ENCODE data around the gene ISLR. TPM values are rescaled to one million over a fixed set of nuclear protein-coding genes. Genes with fewer than 3 reads are reported as not detected.

ISLR gene
- total RNA-seq, 2 donors from 2014 or later = 0.29 TPM; not detected in 1

GRCh38 chr15:74197176-74197965 is 23.9 kb downstream of the ISLR start:
- Histone ChIP-seq H3K27me3 (ENCODE audit: control insufficient read depth, insufficient read depth, low read length, poor library complexity, severe bottlenecking) (no peaks in the 10 kb centered on the region), H3K9me3 (ENCODE audit: control insufficient read depth, low read length) (no peaks in the 10 kb centered on the region), H3K9ac (ENCODE audit: extremely low read depth, low read length, poor library complexity, severe bottlenecking) (no peak overlapping the region), H3K36me3 (ENCODE audit: control insufficient read depth, insufficient read depth, low read length) (no peaks in the 10 kb centered on the region), H3K4me1 (ENCODE audit: control insufficient read depth, insufficient read depth, low read length) (peaks cover 17% of the 10 kb centered on the region), H3K27ac (ENCODE audit: low read depth, low read length) (no peak overlapping the region), H3K4me3 (ENCODE audit: low read length) (no peak overlapping the region)
- H3K9me3 Mint-ChIP-seq = no peaks in the 10 kb centered on the region
- no peaks in the 10 kb centered on the region for H3K27me3 Mint-ChIP-seq (ENCODE audit: insufficient read depth)
- TF ChIP-seq CTCF (conservative IDR thresholded peaks at IDR 0.05) = no peak
- no peak overlapping the region for H3K27ac Mint-ChIP-seq
- peaks cover 15% of the 10 kb centered on the region for H3K4me1 Mint-ChIP-seq
- WGBS, 2 experiments (ENCODE audit: insufficient coverage in 1 of 2, insufficient read length in 1 of 2) = 92 to 93% methylated on average over 6 to 9 of the region's 9 CpGs
- no peak for DNase-seq
- no peak overlapping the region for H3K4me3 Mint-ChIP-seq
- peaks cover 3% of the 10 kb centered on the region for H3K36me3 Mint-ChIP-seq (ENCODE audit: low read depth)

DNA sequence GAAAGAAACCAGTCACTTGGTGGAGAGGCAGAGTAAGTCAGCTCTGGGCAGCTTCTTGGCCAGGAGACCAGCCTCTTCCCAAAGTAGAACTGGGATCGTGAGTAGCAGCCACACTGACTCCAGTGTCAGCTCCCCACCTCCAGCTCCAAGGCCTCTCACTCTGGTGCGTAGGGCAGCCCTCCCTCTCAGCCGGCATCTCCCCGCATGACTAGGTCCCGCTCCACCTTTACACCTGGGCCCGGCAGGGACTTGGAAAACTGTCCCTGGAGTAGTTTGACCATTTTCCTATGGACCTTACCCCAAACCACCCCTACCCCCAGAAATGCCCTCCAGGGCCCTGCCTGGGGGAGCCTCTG is 25.8 kb downstream of the ISLR start:
- H3K9ac ChIP-seq (ENCODE audit: extremely low read depth, low read length, poor library complexity, severe bottlenecking) = no peak overlapping the region
- DNase-seq = no peak
- Mint-ChIP-seq H3K4me1 (peaks cover 30% of the 10 kb centered on the region), H3K9me3 (no peaks in the 10 kb centered on the region), H3K36me3 (ENCODE audit: low read depth) (peaks cover 3% of the 10 kb centered on the region), H3K27me3 (ENCODE audit: insufficient read depth) (peaks cover 6% of the 10 kb centered on the region), H3K4me3 (no peak overlapping the region), H3K27ac (no peak overlapping the region)
- no peaks in the 10 kb centered on the region for H3K9me3 ChIP-seq (ENCODE audit: control insufficient read depth, low read length)
- no peak overlapping the region for H3K4me3 ChIP-seq (ENCODE audit: low read length)
- 82 to 91% methylated on average over 5 to 6 of the region's 6 CpGs for WGBS, 2 experiments (ENCODE audit: insufficient coverage in 1 of 2, insufficient read length in 1 of 2)
- TF ChIP-seq CTCF (conservative IDR thresholded peaks at IDR 0.05) = no peak
- no peaks in the 10 kb centered on the region for H3K27me3 ChIP-seq (ENCODE audit: control insufficient read depth, insufficient read depth, low read length, poor library complexity, severe bottlenecking)
- H3K27ac ChIP-seq (ENCODE audit: low read depth, low read length) = no peak overlapping the region
- H3K4me1 ChIP-seq (ENCODE audit: control insufficient read depth, insufficient read depth, low read length) = peaks cover 25% of the 10 kb centered on the region
- no peaks in the 10 kb centered on the region for H3K36me3 ChIP-seq (ENCODE audit: control insufficient read depth, insufficient read depth, low read length)

GRCh38 chr15:74200412-74200815 is 26.9 kb downstream of the ISLR start:
- Histone ChIP-seq H3K9me3 (ENCODE audit: control insufficient read depth, low read length) (no peaks in the 10 kb centered on the region), H3K4me3 (ENCODE audit: low read length) (no peak overlapping the region), H3K27me3 (ENCODE audit: control insufficient read depth, insufficient read depth, low read length, poor library complexity, severe bottlenecking) (no peaks in the 10 kb centered on the region), H3K9ac (ENCODE audit: extremely low read depth, low read length, poor library complexity, severe bottlenecking) (no peak overlapping the region), H3K36me3 (ENCODE audit: control insufficient read depth, insufficient read depth, low read length) (no peaks in the 10 kb centered on the region), H3K4me1 (ENCODE audit: control insufficient read depth, insufficient read depth, low read length) (peaks cover 25% of the 10 kb centered on the region), H3K27ac (ENCODE audit: low read depth, low read length) (no peak overlapping the region)
- Mint-ChIP-seq H3K36me3 (ENCODE audit: low read depth) (peaks cover 2% of the 10 kb centered on the region), H3K9me3 (no peaks in the 10 kb centered on the region), H3K27ac (no peak overlapping the region), H3K27me3 (ENCODE audit: insufficient read depth) (peaks cover 6% of the 10 kb centered on the region), H3K4me3 (no peak overlapping the region), H3K4me1 (peaks cover 30% of the 10 kb centered on the region)
- WGBS, 2 experiments (ENCODE audit: insufficient coverage in 1 of 2, insufficient read length in 1 of 2) = 81% methylated on average over 1 of the region's 1 CpG; no CpG with 5 or more reads in 1 of the 2 experiments
- DNase-seq = no peak
- TF ChIP-seq CTCF (conservative IDR thresholded peaks at IDR 0.05) = no peak

Measured in endodermal cell (in vitro differentiated cells).